H1 (cell line): ENCODE measurements around the gene SPSB3. TPM values are rescaled to one million over a fixed set of nuclear protein-coding genes. Genes with fewer than 3 reads are reported as not detected.

ENCODE experiments used
- CTCF ChIA-PET: fragments of 300-600 bp; sonication (Branson Sonifier 250); formaldehyde crosslinking; loops from one replicate; lab custom pipeline; 2021; ENCODE audit not compliant: partially characterized antibody; lab: Charles Lee
- POLR2A ChIA-PET: fragments of 300-600 bp; sonication (Branson Sonifier 250); formaldehyde crosslinking; loops from one replicate; lab custom pipeline; 2021; ENCODE audit warnings: inconsistent platforms; ENCODE audit not compliant: partially characterized antibody; lab: Charles Lee
- DNase-seq, 2 experiments: peaks; one replicate each; pipeline versions ENCODE4 v3.0.0 to v3.0.0-alpha.2; 2010 to 2022; ENCODE audit warnings: low spot score in 2 of 2, low read depth in 1 of 2, mixed read lengths in 1 of 2
- FAIRE-seq: peaks from 2 replicates; lab custom pipeline; 2011; peaks lifted over from hg19 to GRCh38; lab: Jason Lieb, UNC
- H2AFZ ChIP-seq: 2 replicates; pipeline ENCODE4 v1.8.1; 2012; ENCODE audit warnings: low read length, inconsistent platforms
- H2AK5ac ChIP-seq: 2 replicates; pipeline ENCODE4 v1.6.1; 2013; ENCODE audit warnings: low read depth, low read length
- H2BK120ac ChIP-seq: replicated peaks from 2 replicates; pipeline ENCODE3; 2013; ENCODE audit warnings: low read depth, low read length, inconsistent platforms
- H2BK12ac ChIP-seq: 2 replicates; pipeline ENCODE4 v1.6.1; 2013; ENCODE audit warnings: low read depth, low read length
- H2BK15ac ChIP-seq: 2 replicates; pipeline ENCODE4 v1.6.1; 2013; ENCODE audit warnings: low read length
- H2BK20ac ChIP-seq: 2 replicates; pipeline ENCODE4 v1.6.1; 2013; ENCODE audit warnings: low read length
- H2BK5ac ChIP-seq: 2 replicates; pipeline ENCODE4 v1.6.1; 2013; ENCODE audit warnings: low read depth, low read length
- H3K14ac ChIP-seq: 2 replicates; pipeline ENCODE4 v1.6.1; 2013; ENCODE audit warnings: inconsistent platforms; ENCODE audit not compliant: insufficient read length
- H3K18ac ChIP-seq: 2 replicates; pipeline ENCODE4 v1.6.1; 2013; ENCODE audit warnings: low read length; ENCODE audit errors: extremely low read depth
- H3K23ac ChIP-seq: 2 replicates; pipeline ENCODE4 v1.6.1; 2013; ENCODE audit warnings: inconsistent platforms; ENCODE audit not compliant: insufficient read length
- H3K23me2 ChIP-seq: 2 replicates; pipeline ENCODE4 v1.6.1; 2013; ENCODE audit warnings: low read depth, low read length
- H3K27ac ChIP-seq: 2 replicates; pipeline ENCODE4 v1.6.1; 2011; ENCODE audit warnings: low read depth, low read length, inconsistent platforms
- H3K27me3 ChIP-seq, 4 experiments: replicated peaks in 1 of 4; 1 replicate in 1 of 4; 2 replicates in 3 of 4; pipeline versions ENCODE4 v1.6.1 to v1.8.1; 2011 to 2013; ENCODE audit warnings: low read length in 3 of 4, mild to moderate bottlenecking in 3 of 4, inconsistent platforms in 2 of 4, mixed read lengths in 2 of 4, moderate library complexity in 1 of 4; ENCODE audit not compliant: control insufficient read depth in 3 of 4, insufficient read depth in 3 of 4; ENCODE audit errors: extremely low read depth in 1 of 4
- H3K36me3 ChIP-seq, 4 experiments: 2 replicates each; pipeline versions ENCODE4 v1.6.1 to v1.8.1; 2011 to 2013; ENCODE audit warnings: mild to moderate bottlenecking in 4 of 4, low read length in 3 of 4, moderate library complexity in 2 of 4, control low read depth in 1 of 4, inconsistent platforms in 1 of 4; ENCODE audit not compliant: insufficient read depth in 4 of 4, control insufficient read depth in 2 of 4
- H3K4ac ChIP-seq: replicated peaks from 2 replicates; pipeline ENCODE3; 2013; ENCODE audit warnings: low read length, low read depth, mixed read lengths, inconsistent platforms; ENCODE audit not compliant: insufficient read length
- H3K4me1 ChIP-seq, 4 experiments: replicated peaks in 1 of 4; 1 replicate in 1 of 4; 2 replicates in 3 of 4; pipeline versions ENCODE4 v1.6.1 to v1.8.1; 2011 to 2013; ENCODE audit warnings: low read length in 3 of 4, inconsistent platforms in 2 of 4, mixed read lengths in 1 of 4; ENCODE audit not compliant: insufficient read depth in 4 of 4, control insufficient read depth in 3 of 4
- H3K4me2 ChIP-seq, 2 experiments: 2 replicates each; pipeline versions ENCODE4 v1.6.1 to v1.8.1; 2011 to 2013; ENCODE audit warnings: low read depth in 2 of 2, low read length in 2 of 2, control low read depth in 1 of 2, inconsistent platforms in 1 of 2, mild to moderate bottlenecking in 1 of 2; ENCODE audit not compliant: insufficient read depth in 1 of 2
- H3K4me3 ChIP-seq, 4 experiments: fragments of 200-600, 300-600 bp in 1 of 4; sonication (generic), shearing (Covaris generic), sonication (Bioruptor Twin) in 1 of 4; 2 replicates each; pipeline versions ENCODE4 v1.5.1 to v1.8.1; 2011 to 2016; ENCODE audit warnings: low read length in 4 of 4, low read depth in 3 of 4, control low read depth in 2 of 4, inconsistent platforms in 2 of 4, mild to moderate bottlenecking in 2 of 4, mixed read lengths in 1 of 4, moderate library complexity in 1 of 4; ENCODE audit not compliant: insufficient read depth in 2 of 4; ENCODE audit errors: extremely low read depth in 1 of 4
- H3K56ac ChIP-seq: replicated peaks from 2 replicates; pipeline ENCODE3; 2013; ENCODE audit warnings: low read depth, mild to moderate bottlenecking, mixed read lengths, low read length, inconsistent platforms; ENCODE audit not compliant: insufficient read length
- H3K79me1 ChIP-seq: 2 replicates; pipeline ENCODE4 v1.6.1; 2013; ENCODE audit warnings: low read depth, low read length, control low read depth
- H3K79me2 ChIP-seq, 2 experiments: 2 replicates each; pipeline versions ENCODE4 v1.6.1 to v1.8.1; 2012 to 2013; ENCODE audit warnings: low read length in 2 of 2, mild to moderate bottlenecking in 2 of 2, inconsistent platforms in 1 of 2; ENCODE audit not compliant: insufficient read depth in 2 of 2, control insufficient read depth in 1 of 2
- H3K9ac ChIP-seq, 4 experiments: replicated peaks in 1 of 4; 1 replicate in 1 of 4; 2 replicates in 3 of 4; pipeline versions ENCODE4 v1.6.1 to v1.8.1; 2011 to 2013; ENCODE audit warnings: low read depth in 3 of 4, low read length in 3 of 4, control low read depth in 2 of 4, mild to moderate bottlenecking in 2 of 4, moderate library complexity in 2 of 4, inconsistent platforms in 1 of 4; ENCODE audit errors: extremely low read depth in 1 of 4
- H3K9me3 ChIP-seq, 2 experiments: 2 replicates each; pipeline versions ENCODE4 v1.6.1 to v1.8.1; 2012 to 2013; ENCODE audit warnings: mild to moderate bottlenecking in 2 of 2, moderate library complexity in 2 of 2, control low read depth in 1 of 2, inconsistent platforms in 1 of 2, low read depth in 1 of 2, low read length in 1 of 2, mixed read lengths in 1 of 2; ENCODE audit not compliant: insufficient read depth in 2 of 2
- H4K20me1 ChIP-seq, 2 experiments: replicated peaks in 1 of 2; 2 replicates each; pipeline versions ENCODE3 to v1.8.1; 2011 to 2013; ENCODE audit warnings: inconsistent platforms in 2 of 2, low read length in 2 of 2, mild to moderate bottlenecking in 1 of 2; ENCODE audit not compliant: insufficient read depth in 2 of 2, control insufficient read depth in 1 of 2
- H4K5ac ChIP-seq: 2 replicates; pipeline ENCODE4 v1.6.1; 2013; ENCODE audit warnings: low read length, low read depth, mixed read lengths, inconsistent platforms; ENCODE audit not compliant: insufficient read length
- H4K8ac ChIP-seq: 2 replicates; pipeline ENCODE4 v1.8.0; 2013; ENCODE audit warnings: mild to moderate bottlenecking, moderate library complexity, low read length, inconsistent platforms; ENCODE audit not compliant: insufficient read depth; ENCODE audit errors: extremely low read depth
- H4K91ac ChIP-seq: replicated peaks from 2 replicates; pipeline ENCODE3; 2013; ENCODE audit warnings: low read length, mixed read lengths, inconsistent platforms; ENCODE audit not compliant: insufficient read length
- FOSL1 ChIP-seq: IDR thresholded peaks from 2 replicates; pipeline ENCODE4 v1.6.1; 2011; ENCODE audit warnings: mild to moderate bottlenecking, low read depth, low read length, moderate library complexity; ENCODE audit not compliant: insufficient read depth
- TAF1 ChIP-seq: IDR thresholded peaks from 2 replicates; pipeline ENCODE4 v1.6.1; 2011; ENCODE audit warnings: mild to moderate bottlenecking, low read depth, low read length
- WGBS, 2 experiments: shearing (Covaris generic) in 1 of 2; methylation state at CpG; one replicate each; pipeline versions ENCODE4 v1.1.6 to v1.1.7; 2013 to 2015; ENCODE audit warnings: low lambda C conversion rate in 2 of 2, mixed read lengths in 2 of 2, inconsistent platforms in 1 of 2, low coverage in 1 of 2, missing lambda C conversion rate in 1 of 2; ENCODE audit not compliant: insufficient replicate concordance in 2 of 2, insufficient coverage in 1 of 2, insufficient read length in 1 of 2; ENCODE audit errors: extremely low coverage in 1 of 2, missing lambda C conversion rate in 1 of 2; 5-methylcytosine and 5-hydroxymethylcytosine counted together
- polyA plus RNA-seq, 7 experiments: library from polyadenylated mRNA; depleted of rRNA in 3 of 7; stranded (reverse) in 5 of 7; unstranded in 2 of 7; fragments of >200 nt in 5 of 7; fragments of 200-250 nt in 2 of 7; gene quantifications; 1 replicate in 5 of 7; 2 replicates in 1 of 7; 4 replicates in 1 of 7; pipeline versions ENCODE4 v1.2.1 to v1.2.3, GENCODE V29; 2011 to 2013; ENCODE audit warnings: missing spikeins in 2 of 7, mixed read lengths in 2 of 7
- total RNA-seq: library from RNA; stranded (reverse); fragmentation: NEBNext Ultra II Directional; extraction: Animal tissue kit (Norgen Biotek cat#: 25700); gene quantifications from 2 replicates; pipeline ENCODE4 v1.2.1, GENCODE V29; 2021

SPSB3 gene
- total and polyA plus RNA-seq, 2 of the 8 experiments (the other 6 are each of a cell fraction or from before 2014, with no cell fraction given) = 22.5 to 37.8 TPM

- H2BK15ac ChIP-seq = no peak overlapping the region
- 91% methylated on average over 20 of the region's 21 CpGs; no CpG with 5 or more reads in 1 of the 2 experiments for WGBS, 2 experiments
- no peak overlapping the region for H3K9ac ChIP-seq
- no peak overlapping the region for H2BK20ac ChIP-seq
- H3K36me3 ChIP-seq = no peaks in the 10 kb centered on the region; a peak in 1 of 8 replicates
- no peak overlapping the region for H2AFZ ChIP-seq
- no peak overlapping the region for H3K4ac ChIP-seq
- no peak overlapping the region for H2BK5ac ChIP-seq
- H2BK120ac ChIP-seq = no peak overlapping the region
- H3K14ac ChIP-seq = no peak overlapping the region
- no peak overlapping the region for H2AK5ac ChIP-seq
- CTCF ChIA-PET = interaction anchor here (0.9 to 1.7 kb wide), 6 partner anchors 11 to 267 kb away, joined by 3 to 9 read pairs (median 4); partner anchors contain the start of genes MAPK8IP3 and TELO2
- H4K20me1 ChIP-seq = peaks cover 0 to 6% of the 10 kb centered on the region in 2 experiments
- no peak overlapping the region for H4K8ac ChIP-seq
- H4K5ac ChIP-seq = no peak overlapping the region
- H3K23ac ChIP-seq = no peak overlapping the region
- no peaks in the 10 kb centered on the region for H3K79me2 ChIP-seq
- H3K18ac ChIP-seq = no peak overlapping the region
- H3K9me3 ChIP-seq = no peaks in the 10 kb centered on the region; a peak in 1 of 4 replicates
- no peaks in the 10 kb centered on the region for H3K79me1 ChIP-seq
- H3K27me3 ChIP-seq = no peaks in the 10 kb centered on the region; a peak in 1 of 7 replicates
- no peak overlapping the region for H3K4me2 ChIP-seq
- no peak for FAIRE-seq
- no peak overlapping the region for H3K56ac ChIP-seq
- H4K91ac ChIP-seq = no peak overlapping the region
- DNase-seq = no peak
- H3K4me3 ChIP-seq = no peak overlapping the region
- no peak overlapping the region for H3K27ac ChIP-seq
- H3K4me1 ChIP-seq = peaks cover 0 to 11% (median 6%) of the 10 kb centered on the region in 4 experiments; a peak in 5 of 7 replicates
- POLR2A ChIA-PET = interaction anchor here (1.0 to 3.4 kb wide), 4 partner anchors 9 to 48 kb away, joined by 3 to 29 read pairs (median 3); partner anchors contain the start of genes EME2, MRPS34 and NME3
- H2BK12ac ChIP-seq = no peak overlapping the region
- no peaks in the 10 kb centered on the region; the same call in 1 of the 2 replicates for H3K23me2 ChIP-seq
- no peak for TF ChIP-seq TAF1
- TF ChIP-seq FOSL1 = no peak
These were observed 22.9 kb downstream of the SPSB3 start for GRCh38 chr16:1759511-1759910.
